Liver (tissue), 9 donors: ENCODE measurements around the gene ITPKC. TPM values are rescaled to one million over a fixed set of nuclear protein-coding genes. Genes with fewer than 3 reads are reported as not detected.
A peak's percentile ranks its signal among the peaks of the same experiment; 100 is the strongest.

Source experiments
- DNase-seq: peaks from one replicate; pipeline ENCODE4 v3.0.0-alpha.2; 2017; ENCODE audit warnings: low spot score
- H3K27ac ChIP-seq, 2 donors: one replicate each; pipeline ENCODE4 v1.7.0; 2013; ENCODE audit warnings: inconsistent platforms in 2 of 2, low read length in 2 of 2, control low read depth in 1 of 2, low read depth in 1 of 2, mild to moderate bottlenecking in 1 of 2
- H3K27me3 ChIP-seq, 4 donors: one replicate each; pipeline versions ENCODE4 v1.6.1 to v1.7.0; 2013; ENCODE audit warnings: low read length in 3 of 4, inconsistent platforms in 1 of 4, mild to moderate bottlenecking in 1 of 4, moderate library complexity in 1 of 4; ENCODE audit not compliant: control insufficient read depth in 4 of 4, insufficient read depth in 4 of 4
- H3K36me3 ChIP-seq, 4 donors: one replicate each; pipeline versions ENCODE4 v1.6.1 to v1.7.0; 2013; ENCODE audit warnings: low read length in 3 of 4, mild to moderate bottlenecking in 3 of 4, low read depth in 1 of 4, moderate library complexity in 1 of 4; ENCODE audit not compliant: control insufficient read depth in 4 of 4, insufficient read depth in 3 of 4
- H3K4me1 ChIP-seq, 4 donors: one replicate each; pipeline versions ENCODE4 v1.6.1 to v1.7.0; 2013; ENCODE audit warnings: low read length in 3 of 4, mild to moderate bottlenecking in 3 of 4, moderate library complexity in 1 of 4; ENCODE audit not compliant: control insufficient read depth in 4 of 4, insufficient read depth in 4 of 4
- H3K4me3 ChIP-seq, 3 donors: one replicate each; pipeline versions ENCODE4 v1.6.1 to v1.7.0; 2013; ENCODE audit warnings: low read length in 3 of 3, control low read depth in 1 of 3, low read depth in 1 of 3, mild to moderate bottlenecking in 1 of 3
- H3K9ac ChIP-seq, 2 donors: one replicate each; pipeline ENCODE4 v1.7.0; 2013; ENCODE audit warnings: low read length in 2 of 2, mild to moderate bottlenecking in 2 of 2, moderate library complexity in 2 of 2, control low read depth in 1 of 2, low read depth in 1 of 2
- H3K9me3 ChIP-seq, 4 donors: one replicate each; pipeline versions ENCODE4 v1.6.1 to v1.7.0; 2013; ENCODE audit warnings: low read length in 3 of 4; ENCODE audit not compliant: control insufficient read depth in 4 of 4
- ATF3 ChIP-seq: IDR thresholded peaks from 2 replicates; pipeline ENCODE4 v1.6.1; 2016; ENCODE audit warnings: antibody characterized with exemption
- CTCF ChIP-seq: fragments of 150-350 bp; IDR thresholded peaks from 2 replicates; pipeline ENCODE4 v1.5.1; 2017; ENCODE audit warnings: improper control_type of control experiment, low read depth, low read length; ENCODE audit not compliant: missing input control
- FOXA1 ChIP-seq: IDR thresholded peaks from 2 replicates; pipeline ENCODE4 v1.6.1; 2016; ENCODE audit warnings: antibody characterized with exemption
- FOXA2 ChIP-seq: IDR thresholded peaks from 2 replicates; pipeline ENCODE4 v1.6.1; 2016; ENCODE audit warnings: antibody characterized with exemption
- GABPA ChIP-seq, 2 donors: IDR thresholded peaks in 1 of 2; conservative IDR thresholded peaks in 1 of 2; 2 replicates each; pipeline ENCODE4 v1.6.1; 2016; ENCODE audit warnings: antibody characterized with exemption in 2 of 2, mild to moderate bottlenecking in 1 of 2, moderate library complexity in 1 of 2
- HNF4A ChIP-seq, 2 donors: conservative IDR thresholded peaks; 2 replicates each; pipeline ENCODE4 v1.6.1; 2016; ENCODE audit warnings: antibody characterized with exemption in 2 of 2, mild to moderate bottlenecking in 2 of 2
- HNF4G ChIP-seq: IDR thresholded peaks from 2 replicates; pipeline ENCODE4 v1.6.1; 2016; ENCODE audit warnings: antibody characterized with exemption
- JUND ChIP-seq, 2 donors: IDR thresholded peaks; 2 replicates each; pipeline ENCODE4 v1.6.1; 2016; ENCODE audit warnings: antibody characterized with exemption in 2 of 2
- MAX ChIP-seq: IDR thresholded peaks from 2 replicates; pipeline ENCODE4 v1.6.1; 2016; ENCODE audit warnings: antibody characterized with exemption
- NR2F2 ChIP-seq: IDR thresholded peaks from 2 replicates; pipeline ENCODE4 v1.6.1; 2016; ENCODE audit warnings: antibody characterized with exemption
- RAD21 ChIP-seq, 2 donors: IDR thresholded peaks; 2 replicates each; pipeline ENCODE4 v1.6.1; 2016; ENCODE audit warnings: antibody characterized with exemption in 2 of 2, mild to moderate bottlenecking in 2 of 2
- REST ChIP-seq: IDR thresholded peaks from 2 replicates; pipeline ENCODE4 v1.6.1; 2016; ENCODE audit warnings: antibody characterized with exemption, mild to moderate bottlenecking
- SP1 ChIP-seq: IDR thresholded peaks from 2 replicates; pipeline ENCODE4 v1.6.1; 2018; ENCODE audit warnings: antibody characterized with exemption, mild to moderate bottlenecking
- TAF1 ChIP-seq: conservative IDR thresholded peaks from 2 replicates; pipeline ENCODE4 v1.6.1; 2016; ENCODE audit warnings: antibody characterized with exemption, mild to moderate bottlenecking
- YY1 ChIP-seq: IDR thresholded peaks from 2 replicates; pipeline ENCODE4 v1.6.1; 2016; ENCODE audit warnings: antibody characterized with exemption, mild to moderate bottlenecking
- ZBTB33 ChIP-seq: IDR thresholded peaks from 2 replicates; pipeline ENCODE4 v1.6.1; 2016; ENCODE audit warnings: antibody characterized with exemption
- WGBS: extraction: QIAGEN DNeasy Blood & Tissue Kit; methylation state at CpG from one replicate; pipeline ENCODE4 v1.1.7; 2013; 5-methylcytosine and 5-hydroxymethylcytosine counted together
- polyA plus RNA-seq, 2 donors: library from polyadenylated mRNA; stranded (reverse) in 1 of 2; unstranded in 1 of 2; fragments of 200-250 nt in 1 of 2; fragments of >200 nt in 1 of 2; fragmentation: Nextera tagmentation in 1 of 2; extraction: Ambion mirVana in 1 of 2; gene quantifications; one replicate each; pipeline versions ENCODE4 v1.2.1 to v1.2.3, GENCODE V29; 2013 to 2015
- total RNA-seq, 2 donors: library from RNA; depleted of rRNA; stranded (reverse); fragments of >200 nt; gene quantifications; one replicate each; pipeline ENCODE4 v1.2.3, GENCODE V29; 2014
- donor health status: healthy.
- donor health status: healthy.
- donor health status: healthy.
- donor health status: healthy.
- donor health status: healthy.

ITPKC gene
- total and polyA plus RNA-seq, 4 donors = 4.2 to 12.5 (median 7.7) TPM

- 80% methylated on average over 6 of the region's 6 CpGs for WGBS
- Histone ChIP-seq H3K36me3 (peaks cover 3 to 15% (median 10%) of the 10 kb centered on the region in 4 donors), H3K4me1 (peaks cover 2 to 38% (median 26%) of the 10 kb centered on the region in 4 donors)
These were observed 4.2 kb downstream of the ITPKC start for GRCh38 chr19:40721140-40721486.

GRCh38 chr19:40721936-40722661 lies 5.2 kb downstream of the ITPKC start:
- H3K27me3 ChIP-seq = no peaks in the 10 kb centered on the region
- peaks cover 2 to 34% (median 22%) of the 10 kb centered on the region in 4 donors for H3K4me1 ChIP-seq
- no peak overlapping the region for H3K27ac ChIP-seq
- WGBS = 83% methylated on average over 9 of the region's 9 CpGs
- H3K4me3 ChIP-seq = no peak overlapping the region
- TF ChIP-seq YY1 (no peak), CTCF (no peak), TAF1 (no peak), JUND (IDR thresholded peaks at IDR 0.05) (no peak), RAD21 (IDR thresholded peaks at IDR 0.05) (no peak), ZBTB33 (no peak), NR2F2 (no peak), HNF4A (conservative IDR thresholded peaks at IDR 0.05) (no peak), HNF4G (no peak), GABPA (IDR thresholded peaks at IDR 0.05 in 1 of 2, conservative IDR thresholded peaks at IDR 0.05 in 1 of 2) (no peak)
- DNase-seq = no peak
- no peak overlapping the region for H3K9ac ChIP-seq
- peaks cover 5 to 20% (median 15%) of the 10 kb centered on the region in 4 donors for H3K36me3 ChIP-seq
- no peaks in the 10 kb centered on the region for H3K9me3 ChIP-seq

More at GRCh38 chr19:40721140-40721486, 4.2 kb downstream of the ITPKC start:
- Histone ChIP-seq H3K9me3 (no peaks in the 10 kb centered on the region), H3K27ac (peak overlapping the region; percentile 53 to 64), H3K27me3 (no peaks in the 10 kb centered on the region), H3K9ac (no peak overlapping the region), H3K4me3 (no peak overlapping the region)
- DNase-seq = no peak
- peak; percentile 3 for TF ChIP-seq TAF1
- no peak for TF ChIP-seq SP1

- Histone ChIP-seq H3K36me3 (peaks cover 11 to 31% (median 21%) of the 10 kb centered on the region in 4 donors), H3K9me3 (no peaks in the 10 kb centered on the region), H3K27ac (no peak overlapping the region), H3K27me3 (no peaks in the 10 kb centered on the region), H3K9ac (no peak overlapping the region), H3K4me1 (peaks cover 2 to 19% (median 12%) of the 10 kb centered on the region in 4 donors), H3K4me3 (no peak overlapping the region)
- no peak for DNase-seq
- WGBS = 97% methylated on average over 5 of the region's 5 CpGs
- TF ChIP-seq FOXA1 (no peak), REST (no peak), CTCF (no peak), ATF3 (no peak), RAD21 (IDR thresholded peaks at IDR 0.05) (no peak), JUND (IDR thresholded peaks at IDR 0.05) (no peak), YY1 (no peak), SP1 (no peak), TAF1 (no peak), FOXA2 (no peak), MAX (no peak), NR2F2 (no peak)
These were observed 6.8 kb downstream of the ITPKC start for GRCh38 chr19:40723661-40724254.
